ENCODE results near the gene UBE2G1. TPM values are rescaled to one million over a fixed set of nuclear protein-coding genes. Genes with fewer than 3 reads are reported as not detected.

The UBE2G1 gene
- total RNA-seq, 1 experiment from 2014 or later, result 65.1 TPM

GRCh38 chr17:4307179-4307930 lies 59.1 kb downstream of the UBE2G1 start:
- H3K4me3 Mint-ChIP-seq (ENCODE audit: unreplicated experiment), result no peak overlapping the region
- no peak for TF ChIP-seq CTCF (IDR thresholded peaks at IDR 0.05; ENCODE audit: unreplicated experiment)
- H3K27ac Mint-ChIP-seq (ENCODE audit: low read depth, unreplicated experiment), result no peak overlapping the region
- CTCF ChIA-PET, result interaction anchor here (0.6 to 1.0 kb wide), 3 partner anchors 11 to 1661 kb away, joined by 3 to 5 read pairs (median 3); no protein-coding TSS in a partner anchor
- peaks cover 25% of the 10 kb centered on the region for H3K4me1 Mint-ChIP-seq (ENCODE audit: insufficient read depth, unreplicated experiment)
- DNase-seq (ENCODE audit: unreplicated experiment), result no peak
- intact Hi-C loops (cut with micrococcal nuclease), result no loop called here
- peaks cover 28% of the 10 kb centered on the region for H3K36me3 Mint-ChIP-seq (ENCODE audit: insufficient read depth, unreplicated experiment)
- no peaks in the 10 kb centered on the region for H3K9me3 Mint-ChIP-seq (ENCODE audit: unreplicated experiment)
- POLR2A ChIA-PET, result interaction anchor here (1.3 kb wide), 1 partner anchor 12 kb away, joined by 3 read pairs; no protein-coding TSS in a partner anchor
- H3K27me3 Mint-ChIP-seq (ENCODE audit: insufficient read depth, unreplicated experiment), result no peaks in the 10 kb centered on the region
- BruUV-seq (replicated peaks), result no TSS peak

GRCh38 chr17:4305224-4305623 lies 61.3 kb downstream of the UBE2G1 start:
- BruUV-seq (replicated peaks), result no TSS peak
- ChIA-PET CTCF (interaction anchor here (0.7 to 1.7 kb wide), 9 partner anchors 9 to 1030 kb away, joined by 3 to 7 read pairs (median 3); no protein-coding TSS in a partner anchor), POLR2A (interaction anchor here (0.7 kb wide), 1 partner anchor 60 kb away, joined by 4 read pairs; no protein-coding TSS in a partner anchor)
- Mint-ChIP-seq H3K9me3 (ENCODE audit: unreplicated experiment) (no peaks in the 10 kb centered on the region), H3K4me1 (ENCODE audit: insufficient read depth, unreplicated experiment) (peaks cover 13% of the 10 kb centered on the region), H3K27ac (ENCODE audit: low read depth, unreplicated experiment) (no peak overlapping the region), H3K27me3 (ENCODE audit: insufficient read depth, unreplicated experiment) (no peaks in the 10 kb centered on the region), H3K36me3 (ENCODE audit: insufficient read depth, unreplicated experiment) (peaks cover 36% of the 10 kb centered on the region), H3K4me3 (ENCODE audit: unreplicated experiment) (no peak overlapping the region)
- TF ChIP-seq CTCF (IDR thresholded peaks at IDR 0.05; ENCODE audit: unreplicated experiment), result no peak
- no peak for DNase-seq (ENCODE audit: unreplicated experiment)
- intact Hi-C loops (cut with micrococcal nuclease), result loop anchor here (2.0 kb wide), 1 partner anchor 62 kb away; the partner anchor contains the start of gene UBE2G1

- DNase-seq (ENCODE audit: unreplicated experiment), result peak; percentile 73
- H3K27ac Mint-ChIP-seq (ENCODE audit: low read depth, unreplicated experiment), result no peak overlapping the region
- H3K4me3 Mint-ChIP-seq (ENCODE audit: unreplicated experiment), result no peak overlapping the region
- no peaks in the 10 kb centered on the region for H3K27me3 Mint-ChIP-seq (ENCODE audit: insufficient read depth, unreplicated experiment)
- H3K9me3 Mint-ChIP-seq (ENCODE audit: unreplicated experiment), result no peaks in the 10 kb centered on the region
- POLR2A ChIA-PET, result interaction anchor here (0.7 to 1.1 kb wide), 2 partner anchors 61 to 75 kb away, joined by 3 to 4 read pairs; no protein-coding TSS in a partner anchor
- CTCF ChIA-PET, result interaction anchor here (0.6 to 2.1 kb wide), 26 partner anchors 8 to 1031 kb away, joined by 3 to 18 read pairs (median 3); partner anchors contain the start of gene ANKFY1
- TF ChIP-seq CTCF (IDR thresholded peaks at IDR 0.05; ENCODE audit: unreplicated experiment), result peak; percentile 64
- BruUV-seq (replicated peaks), result no TSS peak
- intact Hi-C loops (cut with micrococcal nuclease), result loop anchor here (1.0 to 2.0 kb wide), 2 partner anchors 62 to 89 kb away; partner anchors contain the start of gene UBE2G1
- peaks cover 6% of the 10 kb centered on the region for H3K4me1 Mint-ChIP-seq (ENCODE audit: insufficient read depth, unreplicated experiment)
- peaks cover 36% of the 10 kb centered on the region for H3K36me3 Mint-ChIP-seq (ENCODE audit: insufficient read depth, unreplicated experiment)
These were observed 62.0 kb downstream of the UBE2G1 start for GRCh38 chr17:4304417-4305027.

- no peaks in the 10 kb centered on the region for H3K27me3 Mint-ChIP-seq (ENCODE audit: insufficient read depth, unreplicated experiment)
- H3K27ac Mint-ChIP-seq (ENCODE audit: low read depth, unreplicated experiment), result no peak overlapping the region
- ChIA-PET CTCF (interaction anchor here (0.5 kb wide), 1 partner anchor 104 kb away, joined by 4 read pairs; no protein-coding TSS in a partner anchor), POLR2A (interaction anchor here (0.6 kb wide), 1 partner anchor 53 kb away, joined by 3 read pairs; no protein-coding TSS in a partner anchor)
- intact Hi-C loops (cut with micrococcal nuclease), result no loop called here
- H3K4me1 Mint-ChIP-seq (ENCODE audit: insufficient read depth, unreplicated experiment), result no peaks in the 10 kb centered on the region
- no TSS peak for BruUV-seq (replicated peaks)
- no peak for TF ChIP-seq CTCF (IDR thresholded peaks at IDR 0.05; ENCODE audit: unreplicated experiment)
- no peaks in the 10 kb centered on the region for H3K9me3 Mint-ChIP-seq (ENCODE audit: unreplicated experiment)
- no peak overlapping the region for H3K4me3 Mint-ChIP-seq (ENCODE audit: unreplicated experiment)
- peaks cover 31% of the 10 kb centered on the region for H3K36me3 Mint-ChIP-seq (ENCODE audit: insufficient read depth, unreplicated experiment)
- DNase-seq (ENCODE audit: unreplicated experiment), result no peak
These were observed 65.4 kb downstream of the UBE2G1 start for GRCh38 chr17:4301066-4301465.
